ENCODE results near the gene NNT. TPM values are rescaled to one million over a fixed set of nuclear protein-coding genes. Genes with fewer than 3 reads are reported as not detected.

NNT gene
- total RNA-seq, 6 donors from 2014 or later = 18.5 to 63.6 (median 49.7) TPM

DNA sequence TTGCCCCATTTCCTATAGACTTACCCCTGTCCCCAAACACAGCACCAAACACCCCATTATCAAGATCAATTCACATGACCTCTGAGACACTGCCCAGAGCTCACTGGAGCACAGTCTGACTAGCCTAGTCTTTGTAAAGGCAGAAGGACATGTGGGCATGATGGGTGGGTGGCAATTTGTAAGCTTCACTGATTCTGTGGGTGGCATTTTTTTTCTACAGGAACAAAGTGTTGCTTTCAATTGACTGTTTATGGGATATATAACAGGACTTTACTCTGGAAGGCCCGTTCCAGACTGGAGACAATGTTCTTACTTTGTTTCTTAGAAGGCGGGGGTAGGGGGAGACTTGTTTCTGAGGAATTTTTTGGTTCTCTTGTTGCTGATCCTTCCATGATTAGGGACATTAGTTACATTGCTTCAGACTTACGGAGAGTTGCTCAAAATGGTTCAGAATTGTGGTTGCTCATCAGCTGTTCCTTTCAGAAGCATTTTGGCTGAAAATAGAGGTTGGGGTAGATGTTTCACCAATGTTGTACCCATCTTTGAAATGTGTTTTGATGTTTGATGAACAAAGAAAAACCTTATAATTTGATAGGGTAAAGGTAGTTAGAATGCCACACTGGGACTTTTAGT is 20.2 kb downstream of the NNT start:
- TF ChIP-seq POLR2A (IDR thresholded peaks at IDR 0.05) (no peak), EP300 (IDR thresholded peaks at IDR 0.05) (no peak), POLR2AphosphoS5 (IDR thresholded peaks at IDR 0.05) (no peak)
- TF ChIP-seq, protein P1, sequence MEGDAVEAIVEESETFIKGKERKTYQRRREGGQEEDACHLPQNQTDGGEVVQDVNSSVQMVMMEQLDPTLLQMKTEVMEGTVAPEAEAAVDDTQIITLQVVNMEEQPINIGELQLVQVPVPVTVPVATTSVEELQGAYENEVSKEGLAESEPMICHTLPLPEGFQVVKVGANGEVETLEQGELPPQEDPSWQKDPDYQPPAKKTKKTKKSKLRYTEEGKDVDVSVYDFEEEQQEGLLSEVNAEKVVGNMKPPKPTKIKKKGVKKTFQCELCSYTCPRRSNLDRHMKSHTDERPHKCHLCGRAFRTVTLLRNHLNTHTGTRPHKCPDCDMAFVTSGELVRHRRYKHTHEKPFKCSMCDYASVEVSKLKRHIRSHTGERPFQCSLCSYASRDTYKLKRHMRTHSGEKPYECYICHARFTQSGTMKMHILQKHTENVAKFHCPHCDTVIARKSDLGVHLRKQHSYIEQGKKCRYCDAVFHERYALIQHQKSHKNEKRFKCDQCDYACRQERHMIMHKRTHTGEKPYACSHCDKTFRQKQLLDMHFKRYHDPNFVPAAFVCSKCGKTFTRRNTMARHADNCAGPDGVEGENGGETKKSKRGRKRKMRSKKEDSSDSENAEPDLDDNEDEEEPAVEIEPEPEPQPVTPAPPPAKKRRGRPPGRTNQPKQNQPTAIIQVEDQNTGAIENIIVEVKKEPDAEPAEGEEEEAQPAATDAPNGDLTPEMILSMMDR (IDR thresholded peaks at IDR 0.05) = no peak
- Histone ChIP-seq H3K27me3 (no peaks in the 10 kb centered on the region), H3K36me3 (peaks cover 1 to 23% (median 5%) of the 10 kb centered on the region in 4 donors), H3K4me1 (peaks cover 0 to 18% (median 5%) of the 10 kb centered on the region in 4 donors), H3K9me3 (no peaks in the 10 kb centered on the region), H3K4me3 (no peak overlapping the region), H3K27ac (no peak overlapping the region)
- DNase-seq (no peak), ATAC-seq (ENCODE audit: low FRiP score in 2 of 2) (no peak)
- 80 to 94% methylated on average over 3 of the region's 3 CpGs for WGBS, 2 donors

DNA sequence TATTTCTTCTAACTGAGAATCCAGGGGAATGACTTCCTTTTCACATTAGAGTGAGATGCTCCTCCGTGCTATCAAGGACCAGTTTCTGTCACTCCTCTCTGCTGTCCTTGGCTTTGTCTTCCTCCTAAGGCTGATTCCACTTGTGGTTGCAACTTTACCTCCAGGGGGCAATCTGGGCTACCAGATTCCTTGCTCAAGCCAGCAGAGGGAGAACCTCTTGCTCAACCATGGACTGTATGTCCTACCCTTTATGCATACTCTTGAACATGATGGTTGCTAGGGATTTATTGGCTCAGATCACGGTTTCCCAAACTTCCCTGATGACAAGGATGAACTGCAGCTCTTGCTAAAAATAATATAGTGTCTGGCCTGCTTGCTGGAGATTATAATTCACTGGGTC is 24.0 kb downstream of the NNT start:
- H3K27me3 ChIP-seq = no peaks in the 10 kb centered on the region
- peaks cover 0 to 7% (median 2%) of the 10 kb centered on the region in 4 donors for H3K4me1 ChIP-seq
- H3K27ac ChIP-seq = no peak overlapping the region
- TF ChIP-seq, protein P1 (IDR thresholded peaks at IDR 0.05) = peak in 3 of 6 experiments; percentile 24 to 43 (median 30)
- TF ChIP-seq POLR2AphosphoS5 (IDR thresholded peaks at IDR 0.05) (no peak), EP300 (IDR thresholded peaks at IDR 0.05) (no peak), POLR2A (IDR thresholded peaks at IDR 0.05) (no peak)
- peaks cover 0 to 31% (median 10%) of the 10 kb centered on the region in 4 donors for H3K36me3 ChIP-seq
- DNase-seq (no peak), ATAC-seq (ENCODE audit: low FRiP score in 2 of 2) (peak in 1 of 2 donors; percentile 61)
- no peaks in the 10 kb centered on the region for H3K9me3 ChIP-seq
- 67 to 73% methylated on average over 2 of the region's 2 CpGs for WGBS, 2 donors
- no peak overlapping the region for H3K4me3 ChIP-seq

DNA sequence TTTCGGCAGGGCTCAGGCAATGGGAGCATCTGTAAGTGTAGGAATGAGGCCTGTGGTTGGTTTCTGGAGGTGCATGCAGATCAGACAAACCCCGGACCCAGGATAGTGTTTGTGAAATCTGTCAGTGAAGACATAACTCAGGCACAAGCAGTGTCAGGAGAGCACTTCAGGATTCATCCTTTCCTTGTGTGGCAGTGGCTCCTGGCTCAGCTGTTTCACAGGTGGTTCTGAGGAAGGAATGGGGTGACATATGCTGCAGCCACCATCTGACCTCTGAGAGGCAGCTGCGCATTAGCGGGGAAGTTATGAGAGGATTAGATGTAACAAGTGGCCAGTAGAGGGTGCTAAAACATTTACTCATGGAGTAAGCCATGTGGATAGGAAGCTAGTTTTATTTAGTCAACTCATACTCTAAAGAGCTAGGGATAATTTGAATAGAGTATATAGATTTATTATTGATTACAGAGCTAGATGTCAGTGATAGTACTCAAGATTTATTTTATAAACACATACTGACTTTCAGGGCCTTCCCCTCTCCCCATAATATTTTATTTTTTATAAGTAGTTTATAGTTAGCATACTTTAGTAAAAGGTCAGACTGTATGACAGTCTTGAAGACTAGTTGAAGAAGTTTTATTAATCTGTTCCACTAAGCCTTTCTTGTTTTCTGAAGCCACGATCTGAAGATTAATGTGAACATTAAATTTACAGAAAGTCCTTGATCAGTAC is 28.4 kb downstream of the NNT start:
- Histone ChIP-seq H3K36me3 (peaks cover 0 to 33% (median 12%) of the 10 kb centered on the region in 4 donors), H3K27ac (no peak overlapping the region), H3K4me1 (peaks cover 2 to 7% (median 4%) of the 10 kb centered on the region in 4 donors), H3K9me3 (no peaks in the 10 kb centered on the region), H3K27me3 (no peaks in the 10 kb centered on the region), H3K4me3 (no peak overlapping the region)
- ATAC-seq (ENCODE audit: low FRiP score in 2 of 2) = peak; percentile 81 to 91
- TF ChIP-seq, protein P1 (IDR thresholded peaks at IDR 0.05) = peak; percentile 25 to 58 (median 46)
- TF ChIP-seq POLR2A (IDR thresholded peaks at IDR 0.05) = no peak
- WGBS, 2 donors = 59 to 70% methylated on average over 5 of the region's 5 CpGs
- DNase-seq = peak in 1 of 2 donors; percentile 32

DNA sequence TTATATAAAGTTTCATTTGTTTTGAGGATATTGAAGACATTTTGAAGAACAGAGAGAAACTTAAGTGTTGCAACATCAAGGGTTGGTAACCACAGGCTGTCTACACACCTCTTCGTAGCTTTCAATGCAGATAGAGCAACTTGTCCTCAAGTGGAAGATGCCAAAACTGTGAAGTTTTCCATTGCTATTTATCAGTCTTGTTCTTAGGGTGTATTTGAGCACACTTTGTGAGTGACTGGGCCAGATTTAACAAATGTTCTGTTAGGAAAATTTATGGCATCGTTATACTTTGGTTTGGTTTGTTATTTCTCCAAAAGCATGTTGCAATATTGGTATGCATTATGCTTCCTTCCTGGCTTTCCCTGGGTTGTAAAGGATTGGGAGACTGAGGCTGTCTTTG is 31.6 kb downstream of the NNT start:
- H3K4me1 ChIP-seq = peaks cover 0 to 15% (median 9%) of the 10 kb centered on the region in 4 donors
- H3K4me3 ChIP-seq = no peak overlapping the region
- 56 to 73% methylated on average over 2 of the region's 2 CpGs for WGBS, 2 donors
- ATAC-seq (ENCODE audit: low FRiP score in 2 of 2) (no peak), DNase-seq (no peak)
- no peaks in the 10 kb centered on the region for H3K27me3 ChIP-seq
- TF ChIP-seq EP300 (IDR thresholded peaks at IDR 0.05) (no peak), POLR2A (IDR thresholded peaks at IDR 0.05) (no peak)
- TF ChIP-seq, protein P1 (IDR thresholded peaks at IDR 0.05) = no peak
- no peak overlapping the region for H3K27ac ChIP-seq
- no peaks in the 10 kb centered on the region for H3K9me3 ChIP-seq
- peaks cover 0 to 27% (median 2%) of the 10 kb centered on the region in 4 donors for H3K36me3 ChIP-seq
